AG04450 (cell line): ENCODE results near the gene AP4E1. TPM values are rescaled to one million over a fixed set of nuclear protein-coding genes. Genes with fewer than 3 reads are reported as not detected.

Experiments used
- CTCF ChIA-PET: fragments of 300-600, 350-600 bp; formaldehyde crosslinking; extraction: SDS; loops from one replicate; lab custom pipeline; 2022; ENCODE audit warnings: antibody characterized with exemption, inconsistent platforms; lab: Charles Lee
- POLR2A ChIA-PET: fragments of 350-600 bp; formaldehyde crosslinking; extraction: SDS; loops from one replicate; lab custom pipeline; 2021; ENCODE audit warnings: antibody characterized with exemption, inconsistent platforms; lab: Yijun Ruan, JAX
- DNase-seq: peaks from one replicate; pipeline ENCODE4 v3.0.0-alpha.2; 2011; ENCODE audit warnings: low read depth, low spot score
- H3K27ac ChIP-seq: one replicate; pipeline ENCODE4 v1.5.1; 2012; ENCODE audit warnings: low read depth, low read length, control low read depth
- H3K27me3 ChIP-seq: one replicate; pipeline ENCODE4 v1.6.0; 2012; ENCODE audit warnings: low read length; ENCODE audit not compliant: control insufficient read depth, insufficient read depth
- H3K4me3 ChIP-seq: 2 replicates; pipeline ENCODE4 v1.5.1; 2011; ENCODE audit warnings: mild to moderate bottlenecking, low read depth, low read length, control low read depth
- H3K9me3 ChIP-seq: 2 replicates; pipeline ENCODE4 v1.5.1; 2012; ENCODE audit warnings: low read length; ENCODE audit not compliant: control insufficient read depth, insufficient read depth
- CTCF ChIP-seq: IDR thresholded peaks from 2 replicates; pipeline ENCODE4 v1.5.1; 2011; ENCODE audit warnings: low read depth, low read length, control low read depth, inconsistent platforms
- polyA plus RNA-seq: library from polyadenylated mRNA; depleted of rRNA; stranded (reverse); fragments of >200 nt; gene quantifications from 2 replicates; pipeline ENCODE4 v1.2.3, GENCODE V29; 2011

AP4E1 gene
- polyA plus RNA-seq, 1 experiment = 4.5 TPM

GRCh38 chr15:51038974-51039319, 130.5 kb downstream of the AP4E1 start:
- DNase-seq = no peak
- CTCF ChIA-PET = no interaction called here
- TF ChIP-seq CTCF = no peak
- H3K9me3 ChIP-seq = no peaks in the 10 kb centered on the region
- no peaks in the 10 kb centered on the region for H3K27me3 ChIP-seq
- H3K4me3 ChIP-seq = no peak overlapping the region
- H3K27ac ChIP-seq = no peak overlapping the region
- POLR2A ChIA-PET = no interaction called here

- Histone ChIP-seq H3K9me3 (no peaks in the 10 kb centered on the region), H3K4me3 (no peak overlapping the region), H3K27ac (no peak overlapping the region), H3K27me3 (no peaks in the 10 kb centered on the region)
- ChIA-PET CTCF (no interaction called here), POLR2A (no interaction called here)
- TF ChIP-seq CTCF = no peak
- DNase-seq = no peak
Observed at GRCh38 chr15:51044037-51044727, 135.7 kb downstream of the AP4E1 start.

- CTCF ChIA-PET = no interaction called here
- H3K4me3 ChIP-seq = no peak overlapping the region
- POLR2A ChIA-PET = no interaction called here
Observed at GRCh38 chr15:51046016-51046415, 137.5 kb downstream of the AP4E1 start.

GRCh38 chr15:51046799-51047449, 138.4 kb downstream of the AP4E1 start:
- H3K9me3 ChIP-seq = no peaks in the 10 kb centered on the region
- DNase-seq = peak; percentile 4
- no peak for TF ChIP-seq CTCF
- ChIA-PET POLR2A (no interaction called here), CTCF (no interaction called here)
- H3K27me3 ChIP-seq = peaks cover 4% of the 10 kb centered on the region
- no peak overlapping the region for H3K27ac ChIP-seq
- H3K4me3 ChIP-seq = no peak overlapping the region

More at GRCh38 chr15:51046016-51046415, 137.5 kb downstream of the AP4E1 start:
- Histone ChIP-seq H3K27me3 (peaks cover 3% of the 10 kb centered on the region), H3K9me3 (no peaks in the 10 kb centered on the region), H3K27ac (no peak overlapping the region)
- no peak for TF ChIP-seq CTCF
- no peak for DNase-seq

GRCh38 chr15:51048308-51048707, 139.8 kb downstream of the AP4E1 start:
- TF ChIP-seq CTCF = no peak
- ChIA-PET CTCF (no interaction called here), POLR2A (interaction anchor here (0.6 kb wide), 1 partner anchor 33 kb away, joined by 9 read pairs; no protein-coding TSS in a partner anchor)
- no peak for DNase-seq
- Histone ChIP-seq H3K4me3 (no peak overlapping the region), H3K9me3 (no peaks in the 10 kb centered on the region), H3K27ac (no peak overlapping the region), H3K27me3 (peaks cover 9% of the 10 kb centered on the region)
